Activated naive CD4-positive, alpha-beta T cell treated with anti-CD3 and anti-CD28 coated beads, Interleukin-2, amount 50 U/mL, for 72 hours (primary cell): ENCODE results near the gene RBM39. TPM values are rescaled to one million over a fixed set of nuclear protein-coding genes. Genes with fewer than 3 reads are reported as not detected.
"Not testable (repeated sequence)": the region's sequence is repeated elsewhere in the genome, so short reads cannot be mapped to it uniquely, and the experiment has no call there.

Experiments
- ATAC-seq, 2 donors: fragments of 150-1000 bp; cut with Tn5 transposase; 2 replicates each; pipeline ENCODE4 v1.10.0; 2021; ENCODE audit warnings: mild to moderate bottlenecking in 2 of 2, moderate library complexity in 2 of 2
- DNase-seq, 2 donors: peaks; one replicate each; pipeline ENCODE4 v3.0.0; 2021 to 2022; ENCODE audit warnings: low spot score in 2 of 2
- H3K27ac Mint-ChIP-seq, 2 donors: one replicate each; pipeline ENCODE4 v1.8.0; 2022; ENCODE audit warnings: mild to moderate bottlenecking in 2 of 2, mixed read lengths in 2 of 2
- H3K36me3 Mint-ChIP-seq, 2 donors: one replicate each; pipeline ENCODE4 v1.8.0; 2022; ENCODE audit warnings: mixed read lengths in 2 of 2
- H3K9me3 Mint-ChIP-seq, 2 donors: one replicate each; pipeline ENCODE4 v1.8.0; 2022; ENCODE audit warnings: mixed read lengths in 2 of 2
- total RNA-seq, 2 donors: library from RNA; stranded (reverse); gene quantifications; one replicate each; pipeline ENCODE4 v1.2.3, GENCODE V29; 2022

RBM39 gene
- total RNA-seq, 2 donors from 2014 or later = 343 to 380 TPM

DNA sequence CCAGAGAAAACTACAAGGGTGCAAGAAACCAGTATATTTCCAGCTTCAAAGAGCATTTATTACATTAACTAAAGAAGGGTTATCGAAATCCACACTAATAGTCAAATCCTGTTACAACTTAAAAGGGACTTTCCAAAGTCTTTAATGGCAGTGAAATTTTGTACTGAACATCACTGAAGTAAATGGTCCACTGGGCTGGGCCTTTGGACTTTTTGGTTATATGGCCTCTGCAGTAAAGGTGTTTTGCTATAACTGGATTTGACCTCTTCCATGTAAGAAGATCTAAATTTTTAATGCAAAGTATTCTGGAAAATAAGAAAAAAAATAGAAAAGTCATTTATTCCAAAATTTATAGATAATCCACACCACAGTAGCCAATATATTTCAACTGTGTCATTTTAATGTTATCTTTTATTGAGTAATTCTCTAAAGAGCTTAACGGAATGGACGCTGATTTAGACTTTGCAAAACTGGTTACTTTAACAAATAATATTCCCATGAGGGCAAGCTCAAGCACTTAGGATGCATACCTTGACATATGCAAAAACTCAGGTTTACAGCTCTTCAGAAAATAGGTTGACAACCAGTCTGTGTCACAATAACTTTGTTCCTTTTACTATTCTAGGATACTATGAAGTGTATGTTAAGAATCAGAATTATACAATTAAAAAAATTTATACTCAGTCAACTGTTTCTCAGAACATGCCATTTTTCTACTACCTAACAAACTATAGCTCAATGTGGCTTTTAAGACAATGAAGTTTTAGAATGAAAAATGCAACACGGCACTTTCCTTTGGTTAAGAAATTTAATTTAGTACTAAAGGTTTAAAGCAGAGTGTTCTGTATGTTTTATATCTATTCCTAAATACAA lies 7.0 kb downstream of the RBM39 start:
- DNase-seq (no peak), ATAC-seq (no peak)
- Mint-ChIP-seq H3K9me3 (no peaks in the 10 kb centered on the region), H3K36me3 (peaks cover 22 to 66% of the 10 kb centered on the region in 2 donors), H3K27ac (peak overlapping the region in 1 of 2 donors; percentile 87)

DNA sequence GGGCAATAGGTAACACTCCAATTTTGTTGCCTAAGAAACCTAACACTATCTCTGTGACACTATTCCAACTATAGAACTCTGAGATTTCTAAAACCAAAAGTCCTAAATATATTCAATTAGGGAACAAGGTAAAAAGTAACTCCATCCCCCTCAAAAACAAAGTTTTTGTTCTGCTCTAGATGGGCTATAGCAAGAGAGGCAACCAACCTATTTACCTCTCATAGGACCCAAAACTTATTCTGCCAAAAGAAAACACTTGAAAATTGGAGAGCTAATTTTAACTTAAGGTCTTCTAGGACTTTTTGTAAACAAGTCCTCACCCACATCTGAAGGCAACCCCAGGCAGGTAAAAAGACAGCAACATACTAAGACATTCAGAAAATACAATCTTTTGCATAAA lies 7.7 kb downstream of the RBM39 start:
- no peaks in the 10 kb centered on the region for H3K9me3 Mint-ChIP-seq
- ATAC-seq = no peak
- DNase-seq = no peak
- H3K36me3 Mint-ChIP-seq = peaks cover 15 to 63% of the 10 kb centered on the region in 2 donors
- H3K27ac Mint-ChIP-seq = peak overlapping the region in 1 of 2 donors; percentile 87

DNA sequence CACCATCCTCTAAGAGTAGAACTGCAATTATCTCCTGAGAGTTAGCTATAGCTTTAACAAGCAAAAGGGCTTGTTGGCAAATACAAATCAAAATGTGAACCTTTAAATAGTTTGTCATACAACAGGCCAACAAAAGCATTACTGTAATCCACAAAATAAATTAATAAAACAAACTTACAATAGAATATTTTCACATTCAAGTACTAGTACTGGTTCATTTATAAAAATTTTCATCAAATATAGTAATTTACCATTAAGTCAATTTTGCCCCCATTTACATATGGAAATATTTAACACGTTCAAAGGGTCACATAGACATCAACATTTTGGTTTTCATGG lies 9.4 kb downstream of the RBM39 start:
- DNase-seq = no peak
- H3K36me3 Mint-ChIP-seq = peaks cover 5 to 48% of the 10 kb centered on the region in 2 donors
- peak overlapping the region in 1 of 2 donors; percentile 82 for H3K27ac Mint-ChIP-seq
- H3K9me3 Mint-ChIP-seq = no peaks in the 10 kb centered on the region
- no peak for ATAC-seq

DNA sequence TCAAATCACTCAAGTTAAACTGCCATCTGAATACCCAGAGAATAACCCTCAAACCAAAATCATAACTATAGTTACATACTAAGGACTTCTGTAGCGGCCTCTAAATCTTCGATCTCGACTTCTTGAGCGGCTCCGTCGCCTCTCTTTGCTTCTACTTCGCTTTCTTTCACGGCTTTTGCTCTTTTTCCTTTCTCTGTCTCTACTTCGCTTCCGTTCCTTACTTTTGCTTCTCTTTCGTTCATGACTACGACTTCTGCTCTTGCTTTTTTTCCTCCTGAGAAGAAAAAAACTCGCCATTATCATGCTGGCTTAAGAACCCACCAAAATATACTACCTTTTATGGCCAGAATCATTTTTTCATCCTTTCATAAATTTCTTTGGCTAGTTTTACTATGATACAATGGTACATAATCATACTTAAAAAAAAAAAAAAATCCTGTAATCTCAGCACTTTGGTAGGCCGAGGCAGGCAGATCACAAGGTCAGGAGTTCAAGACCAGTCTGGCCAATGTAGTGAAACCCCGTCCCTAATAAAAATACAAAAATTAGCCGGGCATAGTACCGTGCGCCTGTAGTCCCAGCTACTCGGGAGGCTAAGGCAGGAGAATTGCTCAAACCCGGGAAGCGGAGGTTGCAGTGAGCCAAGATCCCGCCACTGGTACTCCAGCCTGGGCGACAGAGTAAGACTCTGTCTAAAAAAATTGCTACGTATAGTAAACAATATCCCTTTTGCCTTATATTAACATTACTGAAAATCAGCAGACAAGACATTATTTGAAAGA lies 10.0 kb downstream of the RBM39 start:
- no peak for DNase-seq
- Mint-ChIP-seq H3K27ac (peak overlapping the region; percentile 21 to 82), H3K9me3 (no peaks in the 10 kb centered on the region), H3K36me3 (peaks cover 5 to 47% of the 10 kb centered on the region in 2 donors)
- ATAC-seq = no peak

DNA sequence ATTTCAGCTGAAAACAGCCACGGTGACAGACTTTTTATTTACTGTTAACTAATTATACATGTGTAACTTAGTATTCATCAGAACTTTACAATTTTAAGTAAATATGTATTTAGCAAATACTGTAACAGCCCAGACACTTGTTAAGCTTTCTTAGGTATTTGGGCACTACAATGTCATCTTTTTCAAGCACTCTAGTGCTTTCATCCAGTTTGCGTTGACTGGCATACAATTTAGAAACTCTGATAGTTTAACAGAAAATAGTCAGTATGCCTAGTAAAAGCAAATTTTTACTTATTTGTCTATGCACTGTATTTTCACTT lies 10.6 kb downstream of the RBM39 start:
- Mint-ChIP-seq H3K36me3 (peaks cover 5 to 53% of the 10 kb centered on the region in 2 donors), H3K27ac (peak overlapping the region in 1 of 2 donors; percentile 21), H3K9me3 (no peaks in the 10 kb centered on the region)
- ATAC-seq (no peak), DNase-seq (no peak)

DNA sequence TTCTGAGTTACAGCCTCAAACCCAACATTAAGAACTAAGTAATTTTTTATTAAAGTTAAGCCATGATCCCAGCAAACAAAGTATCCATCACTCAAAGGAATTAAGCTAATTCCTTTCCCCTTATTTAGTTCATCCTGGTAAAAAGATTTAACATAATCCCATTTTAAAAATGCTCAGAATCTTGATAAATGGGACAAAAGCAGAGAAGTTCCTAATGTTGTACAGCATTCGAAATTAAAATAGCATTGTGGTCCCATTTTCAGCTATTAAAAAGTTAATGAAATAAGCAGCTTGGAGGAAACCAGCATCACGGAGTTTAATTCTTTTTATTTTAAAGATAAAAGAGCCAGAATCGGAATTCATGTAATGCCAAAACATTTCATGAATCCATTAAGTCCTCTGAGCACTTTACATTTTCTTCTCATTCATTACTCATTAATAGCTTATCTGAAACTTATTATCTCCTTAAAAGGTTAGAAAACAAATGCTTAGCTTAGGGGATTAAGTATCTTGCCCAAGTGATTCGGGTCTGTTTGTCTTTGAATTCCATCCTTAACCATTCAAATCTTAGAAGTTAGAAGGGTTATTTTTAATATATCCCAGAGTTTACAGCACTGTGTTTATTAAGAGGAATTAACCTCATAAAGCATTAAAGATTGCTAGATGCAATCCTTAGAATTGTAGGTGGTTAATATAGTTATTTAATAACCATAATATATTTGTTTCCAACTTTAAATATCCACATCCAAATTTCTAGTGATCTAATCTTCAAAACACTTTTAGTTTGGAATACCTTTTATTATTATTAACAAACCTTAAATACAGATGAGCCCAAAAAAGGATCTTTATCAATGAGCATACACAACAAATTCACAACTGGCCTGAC lies 11.2 kb downstream of the RBM39 start:
- Mint-ChIP-seq H3K27ac (peak overlapping the region in 1 of 2 donors; percentile 79), H3K36me3 (peaks cover 2 to 50% of the 10 kb centered on the region in 2 donors), H3K9me3 (no peaks in the 10 kb centered on the region)
- no peak for ATAC-seq
- no peak for DNase-seq

DNA sequence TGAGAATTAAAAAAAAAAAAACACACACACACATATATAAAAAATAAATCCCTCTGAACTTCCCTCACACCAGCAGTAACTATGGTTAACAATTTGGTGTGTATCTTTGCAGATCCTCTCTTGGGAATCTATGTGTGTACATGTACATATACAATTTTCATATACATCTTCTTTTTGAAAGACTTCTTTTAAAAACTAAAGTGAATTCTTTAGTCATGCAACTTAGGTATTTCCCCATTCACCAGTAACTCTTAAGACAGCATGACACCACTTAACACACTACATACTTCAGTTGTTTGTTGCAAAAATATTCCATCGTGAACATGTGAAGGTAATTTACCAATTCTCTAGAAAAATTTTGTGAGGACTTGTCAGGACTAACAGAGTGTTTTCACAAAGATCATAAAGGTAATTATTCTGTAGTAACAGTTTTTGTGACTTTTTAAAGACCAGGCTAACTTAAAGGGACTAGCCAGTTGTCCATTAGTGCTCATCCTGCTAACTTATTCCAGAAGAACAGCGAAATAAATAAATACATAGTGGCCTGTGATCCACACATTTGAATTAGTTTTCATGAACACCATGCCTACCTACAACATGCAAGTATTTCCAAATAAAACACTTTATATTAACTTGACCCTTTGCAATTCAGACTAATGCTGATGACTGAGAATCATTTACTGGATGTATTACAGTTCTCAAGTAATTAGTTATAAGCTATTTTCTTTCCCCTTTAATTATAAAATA lies 12.1 kb downstream of the RBM39 start:
- peak overlapping the region in 1 of 2 donors; percentile 79 for H3K27ac Mint-ChIP-seq
- ATAC-seq (peak in 1 of 2 donors; percentile 35), DNase-seq (no peak)
- H3K36me3 Mint-ChIP-seq = peaks cover 0 to 51% of the 10 kb centered on the region in 2 donors
- H3K9me3 Mint-ChIP-seq = no peaks in the 10 kb centered on the region

DNA sequence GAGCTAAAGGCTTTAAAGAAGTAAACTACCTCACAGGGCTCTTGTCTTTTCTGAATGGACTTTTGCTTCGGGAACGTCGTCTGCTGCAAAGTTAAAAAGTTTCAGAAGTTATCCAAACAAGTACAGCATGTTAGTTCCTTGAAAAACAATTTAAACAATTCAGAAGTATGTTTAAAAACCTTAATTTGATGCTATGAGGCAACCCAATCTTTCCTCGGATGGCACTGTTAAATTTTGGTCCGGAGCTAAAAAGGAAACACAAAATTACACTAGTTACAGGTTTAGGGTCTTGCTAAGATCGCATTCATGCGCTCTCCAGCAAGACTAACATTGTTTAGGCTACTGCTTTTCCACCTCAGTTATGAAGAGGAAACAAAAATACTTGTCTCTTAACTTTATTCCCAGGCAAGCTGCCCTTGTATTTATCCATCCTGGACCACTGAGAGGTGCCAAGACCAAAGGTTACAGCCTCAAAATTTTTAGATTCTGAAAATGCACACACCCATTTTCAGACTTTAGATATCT lies 12.7 kb downstream of the RBM39 start:
- Mint-ChIP-seq H3K9me3 (no peaks in the 10 kb centered on the region), H3K36me3 (peaks cover 0 to 48% of the 10 kb centered on the region in 2 donors), H3K27ac (peak overlapping the region in 1 of 2 donors; percentile 79)
- no peak for DNase-seq
- no peak for ATAC-seq

DNA sequence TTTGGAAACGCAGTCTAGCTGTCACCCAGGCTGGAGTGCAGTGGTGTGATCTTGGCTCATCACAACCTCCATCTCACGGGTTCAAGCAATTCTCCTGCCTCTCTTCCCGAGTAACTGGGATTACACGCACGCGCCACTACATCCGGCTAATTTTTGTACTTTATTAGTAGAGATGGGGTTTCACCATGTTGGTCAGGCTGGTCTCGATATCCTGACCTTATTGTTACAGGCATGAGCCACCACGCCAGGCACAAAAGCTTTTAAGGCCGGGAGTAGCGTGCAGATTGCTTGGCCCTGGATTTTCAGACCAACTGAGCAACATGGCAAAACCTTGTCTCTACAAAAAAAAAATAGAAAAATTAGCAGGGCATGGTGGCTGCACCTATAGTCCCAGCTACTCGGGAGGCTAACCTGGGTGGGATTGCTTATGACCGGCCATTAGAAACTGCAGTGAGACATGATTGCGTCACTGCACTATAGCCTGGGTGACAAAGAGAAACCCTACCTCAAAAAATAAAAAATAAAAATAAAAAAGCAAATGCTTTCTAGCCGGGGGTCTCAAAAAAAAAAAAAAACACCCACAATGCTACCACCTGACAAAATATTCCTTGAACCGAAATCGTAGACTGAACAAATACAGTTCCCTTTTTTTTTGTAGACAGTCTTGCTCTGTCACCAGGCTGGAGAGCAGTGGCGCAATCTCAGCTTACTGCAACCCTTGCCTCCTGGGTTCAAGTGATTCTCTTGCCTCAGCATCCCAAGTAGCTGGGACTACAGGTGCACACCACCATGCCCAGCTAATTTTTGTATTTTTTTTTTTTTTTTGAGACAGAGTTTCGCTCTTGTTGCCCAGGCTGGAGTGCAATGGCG lies 15.0 kb downstream of the RBM39 start:
- DNase-seq (no peak), ATAC-seq (no peak)
- peak overlapping the region in 1 of 2 donors; percentile 95 for H3K27ac Mint-ChIP-seq
- peaks cover 0 to 31% of the 10 kb centered on the region in 2 donors for H3K36me3 Mint-ChIP-seq
- H3K9me3 Mint-ChIP-seq = no peaks in the 10 kb centered on the region

DNA sequence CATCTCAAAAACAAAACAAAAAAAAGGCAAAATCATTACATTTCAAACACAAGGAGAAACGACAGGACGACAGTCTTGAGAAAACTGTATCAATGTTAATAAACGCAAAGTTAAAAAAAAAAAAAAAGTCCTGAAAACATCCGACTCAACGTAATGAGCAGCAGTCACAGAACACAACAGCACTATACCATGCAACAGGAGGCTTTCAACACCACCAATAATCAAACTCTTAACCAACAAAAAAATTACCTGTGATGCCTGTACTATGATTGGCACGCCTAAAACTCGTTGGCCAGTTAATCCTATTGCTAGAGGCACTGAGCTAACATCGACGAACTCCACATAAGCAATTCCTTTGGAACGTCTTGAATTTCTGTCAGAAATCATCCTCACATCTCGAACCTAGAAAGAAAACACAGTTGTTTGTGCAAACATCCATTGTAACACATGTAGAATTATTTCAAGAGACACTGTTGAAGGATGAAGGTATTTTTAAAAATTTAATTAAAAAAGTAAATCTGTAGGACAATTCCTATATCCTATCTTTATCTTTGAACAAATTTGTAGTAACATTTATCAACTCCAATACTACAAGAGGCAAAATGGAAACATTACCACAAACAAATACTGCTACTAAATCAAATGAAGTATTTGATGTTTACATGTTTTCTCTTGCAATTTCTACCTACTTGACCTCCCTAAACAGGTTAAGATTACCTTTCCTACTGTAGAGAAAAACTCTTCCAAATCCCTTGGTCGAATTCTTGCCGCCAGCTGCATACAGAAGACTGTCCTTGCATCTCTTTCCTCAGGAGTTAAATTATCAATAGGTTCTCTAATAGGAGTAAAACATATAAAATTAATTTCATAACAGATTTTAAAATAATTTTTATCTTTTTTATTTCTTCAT lies 17.5 kb downstream of the RBM39 start:
- DNase-seq (no peak), ATAC-seq (no peak)
- no peaks in the 10 kb centered on the region for H3K9me3 Mint-ChIP-seq
- peaks cover 6 to 42% of the 10 kb centered on the region in 2 donors for H3K36me3 Mint-ChIP-seq
- peak overlapping the region; percentile 16 to 81 for H3K27ac Mint-ChIP-seq

DNA sequence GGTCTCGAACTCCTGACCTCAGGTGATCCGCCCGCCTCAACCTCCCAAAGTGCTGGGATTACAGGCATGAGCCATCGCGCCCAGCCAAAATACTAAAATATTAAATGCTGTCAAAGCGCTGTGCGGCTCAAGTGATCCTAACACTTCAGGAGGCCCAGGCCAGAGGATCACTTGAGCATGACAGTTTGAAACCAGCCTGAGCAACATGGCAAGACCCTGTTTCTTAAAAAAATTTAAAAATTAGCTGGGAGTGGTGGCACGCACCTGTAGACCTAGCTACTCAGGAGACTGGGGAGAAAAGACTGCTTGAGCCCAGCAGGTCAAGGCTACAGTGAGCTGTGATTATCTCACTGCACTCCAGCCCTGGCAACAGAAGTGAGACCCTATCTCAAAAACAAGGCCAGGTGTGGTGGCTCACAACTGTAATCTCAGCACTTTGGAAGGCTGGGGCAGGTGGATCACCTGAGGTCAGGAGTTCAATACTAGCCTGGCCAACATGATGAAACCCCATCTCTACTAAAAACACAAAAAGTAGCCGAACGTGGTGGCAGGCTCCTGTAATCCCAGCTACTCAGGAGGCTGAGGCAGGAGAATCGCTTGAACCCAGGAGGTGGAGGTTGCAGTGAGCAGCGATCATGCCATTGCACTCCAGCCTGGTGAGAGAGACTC lies 18.3 kb downstream of the RBM39 start:
- Mint-ChIP-seq H3K27ac (peak overlapping the region in 1 of 2 donors; percentile 81), H3K36me3 (peaks cover 6 to 42% of the 10 kb centered on the region in 2 donors)
- H3K9me3 Mint-ChIP-seq, ATAC-seq, DNase-seq: not testable (repeated sequence)

DNA sequence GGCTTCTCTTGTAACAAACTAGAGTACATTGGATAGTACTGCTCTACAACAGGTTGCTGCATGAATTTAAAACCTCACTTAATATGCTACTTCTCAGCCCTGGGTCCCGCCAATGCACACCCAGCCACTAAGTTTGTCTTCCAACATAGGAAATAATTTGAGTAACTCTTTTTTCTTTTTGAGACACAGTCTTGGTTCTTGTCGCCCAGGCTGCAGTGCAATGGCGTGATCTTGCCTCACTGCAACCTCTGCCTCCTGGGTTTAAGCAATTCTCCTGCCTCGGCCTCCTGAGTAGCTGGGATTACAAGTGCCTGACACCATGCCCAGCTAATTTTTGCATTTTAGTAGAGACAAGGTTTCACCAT lies 18.8 kb downstream of the RBM39 start:
- H3K9me3 Mint-ChIP-seq, DNase-seq: not testable (repeated sequence)
- peak in 1 of 2 donors; percentile 5 for ATAC-seq
- Mint-ChIP-seq H3K27ac (peak overlapping the region in 1 of 2 donors; percentile 81), H3K36me3 (peaks cover 6 to 42% of the 10 kb centered on the region in 2 donors)

DNA sequence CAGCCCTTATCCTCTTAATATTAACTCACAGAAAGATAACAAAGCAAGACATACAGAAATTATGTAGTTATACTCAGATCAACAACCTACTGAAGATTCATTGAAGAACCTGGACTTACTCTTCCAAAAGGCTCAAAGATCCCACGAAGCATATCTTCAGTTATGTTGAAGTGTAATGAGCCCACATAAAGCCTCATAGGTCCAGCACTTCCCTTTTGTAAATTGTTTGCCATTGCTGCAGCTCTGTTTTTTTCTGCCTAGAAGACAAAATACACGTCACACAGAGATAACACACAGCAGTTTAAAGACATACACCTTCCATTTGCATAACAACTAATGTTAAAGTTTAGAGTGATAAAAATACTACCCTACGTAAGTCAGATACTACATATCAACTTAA lies 20.4 kb downstream of the RBM39 start:
- Mint-ChIP-seq H3K9me3 (no peaks in the 10 kb centered on the region), H3K36me3 (peaks cover 6 to 42% of the 10 kb centered on the region in 2 donors), H3K27ac (peak overlapping the region in 1 of 2 donors; percentile 1)
- DNase-seq (no peak), ATAC-seq (no peak)

DNA sequence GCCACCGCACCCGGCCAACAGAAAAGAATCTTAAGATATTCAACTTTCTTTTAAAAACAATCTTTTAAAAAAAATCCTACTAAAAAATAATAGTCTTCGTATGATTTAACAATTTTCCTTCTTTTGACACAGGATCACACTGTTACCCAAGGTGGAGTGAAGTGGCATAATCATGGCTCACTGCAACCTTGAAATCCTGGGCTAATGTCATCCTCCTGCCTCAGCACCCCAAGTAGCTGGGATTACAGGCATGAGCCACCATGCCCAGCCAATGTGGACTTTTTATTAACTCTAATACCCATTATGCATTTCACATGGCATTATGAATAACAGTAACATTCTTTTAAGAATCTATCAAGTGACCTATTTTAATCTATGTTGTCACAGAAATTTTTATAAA lies 20.8 kb downstream of the RBM39 start:
- DNase-seq = no peak
- Mint-ChIP-seq H3K9me3 (no peaks in the 10 kb centered on the region), H3K27ac (no peak overlapping the region), H3K36me3 (peaks cover 6 to 38% of the 10 kb centered on the region in 2 donors)
- no peak for ATAC-seq
